GM18867 (cell line): ENCODE data around the gene B4GALT1.
"Not testable (repeated sequence)": the region's sequence is repeated elsewhere in the genome, so short reads cannot be mapped to it uniquely, and the experiment has no call there.

Experiments
- ATAC-seq: cut with Tn5 transposase; IDR thresholded peaks from one replicate; pipeline ENCODE4 v1.9.1; 2021; ENCODE audit warnings: mild to moderate bottlenecking, moderate library complexity; ENCODE audit not compliant: unreplicated experiment

B4GALT1 gene

GRCh38 chr9:33163433-33164137 lies 3.6 kb downstream of the B4GALT1 start:
- no peak for ATAC-seq

GRCh38 chr9:33162721-33163311 lies 4.3 kb downstream of the B4GALT1 start:
- ATAC-seq, result no peak

- ATAC-seq, result no peak
Measured at GRCh38 chr9:33161589-33162132, 5.5 kb downstream of the B4GALT1 start.

- ATAC-seq, result no peak
Measured at GRCh38 chr9:33161011-33161588, 6.0 kb downstream of the B4GALT1 start.

GRCh38 chr9:33160446-33160845 lies 6.7 kb downstream of the B4GALT1 start:
- not testable (repeated sequence) for ATAC-seq

GRCh38 chr9:33159777-33160127 lies 7.4 kb downstream of the B4GALT1 start:
- peak; percentile 27 for ATAC-seq

- no peak for ATAC-seq
Measured at GRCh38 chr9:33158843-33159776, 8.0 kb downstream of the B4GALT1 start.

GRCh38 chr9:33157960-33158842 lies 8.9 kb downstream of the B4GALT1 start:
- ATAC-seq, result no peak

- no peak for ATAC-seq
Measured at GRCh38 chr9:33155393-33155792, 11.7 kb downstream of the B4GALT1 start.

- ATAC-seq, result no peak
Measured at GRCh38 chr9:33154371-33154770, 12.8 kb downstream of the B4GALT1 start.

- ATAC-seq, result peak; percentile 44
Measured at GRCh38 chr9:33153666-33154065, 13.5 kb downstream of the B4GALT1 start.

- ATAC-seq, result no peak
Measured at GRCh38 chr9:33153001-33153400, 14.1 kb downstream of the B4GALT1 start.

- ATAC-seq, result no peak
Measured at GRCh38 chr9:33151601-33152000, 15.5 kb downstream of the B4GALT1 start.

GRCh38 chr9:33151007-33151557 lies 16.1 kb downstream of the B4GALT1 start:
- no peak for ATAC-seq

GRCh38 chr9:33148367-33149014 lies 18.6 kb downstream of the B4GALT1 start:
- no peak for ATAC-seq

- no peak for ATAC-seq
Measured at GRCh38 chr9:33147416-33148169, 19.5 kb downstream of the B4GALT1 start.

- ATAC-seq, result no peak
Measured at GRCh38 chr9:33146298-33146697, 20.8 kb downstream of the B4GALT1 start.

GRCh38 chr9:33144551-33144950 lies 22.6 kb downstream of the B4GALT1 start:
- ATAC-seq, result no peak

- no peak for ATAC-seq
Measured at GRCh38 chr9:33143241-33143661, 23.9 kb downstream of the B4GALT1 start.
